Sigmoid colon (tissue), 4 donors: ENCODE measurements around the gene PLSCR2.

Experiments used
- CTCF ChIP-seq, 4 experiments: fragments of 450-650 bp in 3 of 4; fragments of 200-600 bp in 1 of 4; IDR thresholded peaks; one replicate each; pipeline ENCODE4 v1.5.1; 2016 to 2019; ENCODE audit warnings: antibody characterized with exemption in 4 of 4, mild to moderate bottlenecking in 3 of 4, moderate library complexity in 2 of 4
- EP300 ChIP-seq, 4 donors: sonication (generic); formaldehyde crosslinking; IDR thresholded peaks; one replicate each; pipeline ENCODE4 v1.6.1; 2017; ENCODE audit warnings: antibody characterized with exemption in 4 of 4
- POLR2A ChIP-seq, 2 donors: fragments of 450-650 bp; IDR thresholded peaks; one replicate each; pipeline ENCODE4 v1.6.1; 2016; ENCODE audit warnings: antibody characterized with exemption in 2 of 2, mild to moderate bottlenecking in 2 of 2, moderate library complexity in 2 of 2
- POLR2AphosphoS5 ChIP-seq, 4 donors: sonication (generic); formaldehyde crosslinking; IDR thresholded peaks; one replicate each; pipeline ENCODE4 v1.6.1; 2017; ENCODE audit warnings: antibody characterized with exemption in 4 of 4

- TF ChIP-seq POLR2A (IDR thresholded peaks at IDR 0.05) (no peak), CTCF (IDR thresholded peaks at IDR 0.05) (no peak), EP300 (IDR thresholded peaks at IDR 0.05) (no peak), POLR2AphosphoS5 (IDR thresholded peaks at IDR 0.05) (no peak)
Observed at GRCh38 chr3:146466604-146467003, 2.8 kb downstream of the PLSCR2 start.
